HEK293 (cell line): ENCODE data around the gene CLDN6.

Source experiments
- CTCF ChIA-PET: fragments of 350-600 bp; formaldehyde crosslinking; extraction: SDS; loops from one replicate; lab custom pipeline; 2021; ENCODE audit warnings: antibody characterized with exemption; lab: Yijun Ruan, JAX
- POLR2A ChIA-PET: fragments of 300-600 bp; formaldehyde crosslinking; extraction: SDS; loops from one replicate; lab custom pipeline; 2020; ENCODE audit warnings: antibody characterized with exemption, inconsistent platforms; lab: Yijun Ruan, JAX
- H3K27ac ChIP-seq: fragments of 200-500 bp; sonication (Bioruptor generic); 2 replicates; pipeline ENCODE4 v1.5.1; 2014; ENCODE audit warnings: low read depth, low read length, control low read depth, inconsistent platforms; ENCODE audit errors: extremely low read depth
- H3K36me3 ChIP-seq, 2 experiments: fragments of 200-500 bp in 1 of 2; sonication (Bioruptor generic) in 1 of 2; 1 replicate in 1 of 2; 2 replicates in 1 of 2; pipeline ENCODE4 v1.5.1; 2014 to 2017; ENCODE audit warnings: inconsistent platforms in 2 of 2, low read length in 2 of 2; ENCODE audit not compliant: control insufficient read depth in 2 of 2, insufficient read depth in 1 of 2
- H3K4me1 ChIP-seq: fragments of 200-500 bp; sonication (Bioruptor generic); 2 replicates; pipeline ENCODE4 v1.5.1; 2014; ENCODE audit warnings: mild to moderate bottlenecking, low read length, inconsistent platforms; ENCODE audit not compliant: control insufficient read depth, insufficient read depth
- H3K4me3 ChIP-seq: 2 replicates; pipeline ENCODE4 v1.5.1; 2011; ENCODE audit warnings: low read depth, mild to moderate bottlenecking, control low read depth, low read length, moderate library complexity
- H3K9me3 ChIP-seq: fragments of 200-500 bp; sonication (Bioruptor generic); 2 replicates; pipeline ENCODE4 v1.5.1; 2014; ENCODE audit warnings: low read depth, low read length, inconsistent platforms; ENCODE audit not compliant: control insufficient read depth, insufficient read depth
- EGR2 ChIP-seq: fragments of 450-650 bp; formaldehyde crosslinking; IDR thresholded peaks from 2 replicates; pipeline ENCODE4 v1.5.1; 2016; ENCODE audit warnings: low read depth, missing biosample characterization, missing genetic modification characterization
- GLIS2 ChIP-seq: fragments of 450-650 bp; formaldehyde crosslinking; IDR thresholded peaks from 2 replicates; pipeline ENCODE4 v1.5.1; 2016; ENCODE audit warnings: missing biosample characterization, missing genetic modification characterization
- KLF1 ChIP-seq: fragments of 450-650 bp; formaldehyde crosslinking; IDR thresholded peaks from 2 replicates; pipeline ENCODE4 v1.5.1; 2016; ENCODE audit warnings: missing biosample characterization, missing genetic modification characterization
- KLF7 ChIP-seq: fragments of 450-650 bp; formaldehyde crosslinking; IDR thresholded peaks from 2 replicates; pipeline ENCODE4 v1.5.1; 2016; ENCODE audit warnings: missing biosample characterization, missing genetic modification characterization, borderline replicate concordance
- RBAK ChIP-seq: fragments of 450-650 bp; formaldehyde crosslinking; IDR thresholded peaks from 2 replicates; pipeline ENCODE4 v1.5.1; 2016; ENCODE audit warnings: missing biosample characterization, missing genetic modification characterization
- SCRT1 ChIP-seq: fragments of 450-650 bp; formaldehyde crosslinking; IDR thresholded peaks from 2 replicates; pipeline ENCODE4 v1.5.1; 2016; ENCODE audit warnings: missing biosample characterization, missing genetic modification characterization, borderline replicate concordance
- SP2 ChIP-seq: fragments of 450-650 bp; formaldehyde crosslinking; IDR thresholded peaks from 2 replicates; pipeline ENCODE4 v1.5.1; 2016; ENCODE audit warnings: missing biosample characterization, missing genetic modification characterization
- SP3 ChIP-seq: fragments of 450-650 bp; formaldehyde crosslinking; IDR thresholded peaks from 2 replicates; pipeline ENCODE4 v1.5.1; 2016; ENCODE audit warnings: missing biosample characterization, missing genetic modification characterization
- ZBTB20 ChIP-seq: fragments of 450-650 bp; formaldehyde crosslinking; IDR thresholded peaks from 2 replicates; pipeline ENCODE4 v1.5.1; 2016; ENCODE audit warnings: missing biosample characterization, missing genetic modification characterization
- ZBTB8A ChIP-seq: fragments of 450-650 bp; formaldehyde crosslinking; IDR thresholded peaks from 2 replicates; pipeline ENCODE4 v1.5.1; 2016; ENCODE audit warnings: missing biosample characterization, missing genetic modification characterization
- ZFHX2 ChIP-seq: fragments of 450-650 bp; formaldehyde crosslinking; conservative IDR thresholded peaks from 2 replicates; pipeline ENCODE4 v1.5.1; 2016; ENCODE audit warnings: missing biosample characterization, missing genetic modification characterization
- ZFP69B ChIP-seq: fragments of 450-650 bp; formaldehyde crosslinking; IDR thresholded peaks from 2 replicates; pipeline ENCODE4 v1.5.1; 2016; ENCODE audit warnings: missing biosample characterization, missing genetic modification characterization
- ZIC2 ChIP-seq: fragments of 450-650 bp; formaldehyde crosslinking; IDR thresholded peaks from 2 replicates; pipeline ENCODE4 v1.5.1; 2016; ENCODE audit warnings: missing biosample characterization, missing genetic modification characterization
- ZNF112 ChIP-seq: fragments of 450-650 bp; formaldehyde crosslinking; IDR thresholded peaks from 2 replicates; pipeline ENCODE4 v1.5.0; 2017; ENCODE audit warnings: missing biosample characterization, missing genetic modification characterization
- ZNF155 ChIP-seq: fragments of 450-650 bp; formaldehyde crosslinking; IDR thresholded peaks from 2 replicates; pipeline ENCODE4 v1.5.1; 2016; ENCODE audit warnings: missing biosample characterization, missing genetic modification characterization
- ZNF184 ChIP-seq: fragments of 450-650 bp; IDR thresholded peaks from 2 replicates; pipeline ENCODE4 v1.5.1; 2018; ENCODE audit warnings: missing biosample characterization, mild to moderate bottlenecking, missing genetic modification characterization
- ZNF335 ChIP-seq: fragments of 450-650 bp; formaldehyde crosslinking; conservative IDR thresholded peaks from 2 replicates; pipeline ENCODE4 v1.5.1; 2016; ENCODE audit warnings: missing biosample characterization, missing genetic modification characterization
- ZNF658 ChIP-seq: fragments of 450-650 bp; formaldehyde crosslinking; IDR thresholded peaks from 2 replicates; pipeline ENCODE4; 2016; ENCODE audit warnings: missing biosample characterization, missing genetic modification characterization
- ZXDB ChIP-seq: fragments of 450-650 bp; formaldehyde crosslinking; IDR thresholded peaks from 2 replicates; pipeline ENCODE4 v1.5.1; 2016; ENCODE audit warnings: missing biosample characterization, missing genetic modification characterization
- TF ChIP-seq, protein P1 (sequence below): fragments of 450-650 bp; formaldehyde crosslinking; IDR thresholded peaks from 2 replicates; pipeline ENCODE4 v1.5.1; 2016; ENCODE audit warnings: missing biosample characterization, missing genetic modification characterization
- TF ChIP-seq, protein P2 (sequence below): fragments of 450-650 bp; formaldehyde crosslinking; IDR thresholded peaks from 2 replicates; pipeline ENCODE4 v1.5.1; 2016; ENCODE audit warnings: missing biosample characterization, missing genetic modification characterization
- TF ChIP-seq, protein P3 (sequence below): fragments of 450-650 bp; formaldehyde crosslinking; optimal IDR thresholded peaks from 2 replicates; pipeline ENCODE3; 2016; ENCODE audit warnings: missing biosample characterization, mild to moderate bottlenecking, missing genetic modification characterization
- TF ChIP-seq, protein P4 (sequence below): fragments of 450-650 bp; formaldehyde crosslinking; IDR thresholded peaks from 2 replicates; pipeline ENCODE4 v1.5.1; 2016; ENCODE audit warnings: missing biosample characterization, missing genetic modification characterization
- TF ChIP-seq, protein P5 (sequence below): fragments of 450-650 bp; formaldehyde crosslinking; IDR thresholded peaks from 2 replicates; pipeline ENCODE4 v1.5.1; 2016; ENCODE audit warnings: missing biosample characterization, missing genetic modification characterization
- TF ChIP-seq, protein P6 (sequence below): fragments of 450-650 bp; formaldehyde crosslinking; IDR thresholded peaks from 2 replicates; pipeline ENCODE4 v1.5.1; 2017; ENCODE audit warnings: missing biosample characterization, missing genetic modification characterization

Gene CLDN6

DNA sequence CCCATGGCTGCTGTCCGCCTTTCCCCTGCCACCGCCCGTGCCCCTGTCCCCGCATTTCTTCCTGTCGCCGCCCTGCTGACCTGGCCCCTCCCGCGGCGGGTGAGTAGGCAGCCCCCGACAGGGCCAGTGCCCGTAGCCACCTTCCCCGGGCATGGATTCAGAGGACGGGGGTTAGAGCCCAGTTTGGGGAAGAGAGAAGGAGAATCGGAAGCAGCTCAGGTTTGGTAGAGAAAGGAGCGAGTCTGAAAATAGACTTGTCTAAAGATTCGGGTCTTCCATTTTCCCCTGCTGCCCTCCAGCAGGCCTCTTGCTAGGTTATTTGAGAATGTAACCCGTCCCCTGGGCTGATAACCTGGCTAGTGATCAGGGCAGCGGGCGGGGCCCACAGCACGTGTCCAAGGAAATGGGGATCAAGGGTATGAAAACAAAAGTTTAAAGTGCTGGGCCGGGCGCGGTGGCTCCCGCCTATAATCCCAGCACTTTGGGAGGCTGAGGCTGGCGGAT lies 13.2 kb downstream of the CLDN6 start:
- no peak overlapping the region for H3K27ac ChIP-seq
- ChIA-PET POLR2A (interaction anchor here (0.8 to 12.4 kb wide), 4 partner anchors 19 to 124 kb away, joined by 3 to 247 read pairs (median 4); partner anchors contain the start of genes CLDN6, HCFC1R1, PAQR4 and PKMYT1), CTCF (interaction anchor here (0.7 to 9.6 kb wide), 5 partner anchors 16 to 125 kb away, joined by 4 to 149 read pairs (median 4); partner anchors contain the start of genes FLYWCH1 and TNFRSF12A)
- no peaks in the 10 kb centered on the region for H3K36me3 ChIP-seq
- no peaks in the 10 kb centered on the region for H3K4me1 ChIP-seq
- H3K4me3 ChIP-seq: peak overlapping the region; percentile 44
- H3K9me3 ChIP-seq: no peaks in the 10 kb centered on the region
- TF ChIP-seq ZXDB (tag by site-specific recombination) (0 out of 2 replicates have a peak, but pooled peaks have one; percentile 14), KLF7 (tag by site-specific recombination) (peak; percentile 77; the same call in 1 of the 2 replicates), ZNF658 (tag by site-specific recombination) (no peak), ZBTB20 (tag by site-specific recombination) (peak; percentile 51; the same call in 1 of the 2 replicates), ZFP69B (peak; percentile 93), ZNF155 (tag by site-specific recombination) (no peak), RBAK (tag by site-specific recombination) (no peak), ZBTB8A (tag by site-specific recombination) (0 out of 2 replicates have a peak, but pooled peaks have one; percentile 59), SP2 (tag by site-specific recombination) (peak; percentile 38; the same call in 1 of the 2 replicates), ZIC2 (tag by site-specific recombination) (peak; percentile 54), ZNF184 (tag by site-specific recombination) (no peak), ZNF335 (tag by site-specific recombination) (peak; percentile 78), KLF1 (tag by site-specific recombination) (peak; percentile 95), SCRT1 (tag by site-specific recombination) (no peak), EGR2 (tag by site-specific recombination) (no peak), ZNF112 (tag by site-specific recombination) (no peak), GLIS2 (tag by site-specific recombination) (peak; percentile 53), ZFHX2 (tag by site-specific recombination) (peak; percentile 58), SP3 (tag by site-specific recombination) (0 out of 2 replicates have a peak, but pooled peaks have one; percentile 16)
- TF ChIP-seq, protein P1, sequence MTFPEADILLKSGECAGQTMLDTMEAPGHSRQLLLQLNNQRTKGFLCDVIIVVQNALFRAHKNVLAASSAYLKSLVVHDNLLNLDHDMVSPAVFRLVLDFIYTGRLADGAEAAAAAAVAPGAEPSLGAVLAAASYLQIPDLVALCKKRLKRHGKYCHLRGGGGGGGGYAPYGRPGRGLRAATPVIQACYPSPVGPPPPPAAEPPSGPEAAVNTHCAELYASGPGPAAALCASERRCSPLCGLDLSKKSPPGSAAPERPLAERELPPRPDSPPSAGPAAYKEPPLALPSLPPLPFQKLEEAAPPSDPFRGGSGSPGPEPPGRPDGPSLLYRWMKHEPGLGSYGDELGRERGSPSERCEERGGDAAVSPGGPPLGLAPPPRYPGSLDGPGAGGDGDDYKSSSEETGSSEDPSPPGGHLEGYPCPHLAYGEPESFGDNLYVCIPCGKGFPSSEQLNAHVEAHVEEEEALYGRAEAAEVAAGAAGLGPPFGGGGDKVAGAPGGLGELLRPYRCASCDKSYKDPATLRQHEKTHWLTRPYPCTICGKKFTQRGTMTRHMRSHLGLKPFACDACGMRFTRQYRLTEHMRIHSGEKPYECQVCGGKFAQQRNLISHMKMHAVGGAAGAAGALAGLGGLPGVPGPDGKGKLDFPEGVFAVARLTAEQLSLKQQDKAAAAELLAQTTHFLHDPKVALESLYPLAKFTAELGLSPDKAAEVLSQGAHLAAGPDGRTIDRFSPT (tag by site-specific recombination): no peak
- TF ChIP-seq, protein P2, sequence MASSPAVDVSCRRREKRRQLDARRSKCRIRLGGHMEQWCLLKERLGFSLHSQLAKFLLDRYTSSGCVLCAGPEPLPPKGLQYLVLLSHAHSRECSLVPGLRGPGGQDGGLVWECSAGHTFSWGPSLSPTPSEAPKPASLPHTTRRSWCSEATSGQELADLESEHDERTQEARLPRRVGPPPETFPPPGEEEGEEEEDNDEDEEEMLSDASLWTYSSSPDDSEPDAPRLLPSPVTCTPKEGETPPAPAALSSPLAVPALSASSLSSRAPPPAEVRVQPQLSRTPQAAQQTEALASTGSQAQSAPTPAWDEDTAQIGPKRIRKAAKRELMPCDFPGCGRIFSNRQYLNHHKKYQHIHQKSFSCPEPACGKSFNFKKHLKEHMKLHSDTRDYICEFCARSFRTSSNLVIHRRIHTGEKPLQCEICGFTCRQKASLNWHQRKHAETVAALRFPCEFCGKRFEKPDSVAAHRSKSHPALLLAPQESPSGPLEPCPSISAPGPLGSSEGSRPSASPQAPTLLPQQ (tag by site-specific recombination): peak; percentile 95
- TF ChIP-seq, protein P3, sequence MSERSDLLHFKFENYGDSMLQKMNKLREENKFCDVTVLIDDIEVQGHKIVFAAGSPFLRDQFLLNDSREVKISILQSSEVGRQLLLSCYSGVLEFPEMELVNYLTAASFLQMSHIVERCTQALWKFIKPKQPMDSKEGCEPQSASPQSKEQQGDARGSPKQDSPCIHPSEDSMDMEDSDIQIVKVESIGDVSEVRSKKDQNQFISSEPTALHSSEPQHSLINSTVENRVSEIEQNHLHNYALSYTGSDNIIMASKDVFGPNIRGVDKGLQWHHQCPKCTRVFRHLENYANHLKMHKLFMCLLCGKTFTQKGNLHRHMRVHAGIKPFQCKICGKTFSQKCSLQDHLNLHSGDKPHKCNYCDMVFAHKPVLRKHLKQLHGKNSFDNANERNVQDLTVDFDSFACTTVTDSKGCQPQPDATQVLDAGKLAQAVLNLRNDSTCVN (tag by site-specific recombination): peak; percentile 42
- TF ChIP-seq, protein P4, sequence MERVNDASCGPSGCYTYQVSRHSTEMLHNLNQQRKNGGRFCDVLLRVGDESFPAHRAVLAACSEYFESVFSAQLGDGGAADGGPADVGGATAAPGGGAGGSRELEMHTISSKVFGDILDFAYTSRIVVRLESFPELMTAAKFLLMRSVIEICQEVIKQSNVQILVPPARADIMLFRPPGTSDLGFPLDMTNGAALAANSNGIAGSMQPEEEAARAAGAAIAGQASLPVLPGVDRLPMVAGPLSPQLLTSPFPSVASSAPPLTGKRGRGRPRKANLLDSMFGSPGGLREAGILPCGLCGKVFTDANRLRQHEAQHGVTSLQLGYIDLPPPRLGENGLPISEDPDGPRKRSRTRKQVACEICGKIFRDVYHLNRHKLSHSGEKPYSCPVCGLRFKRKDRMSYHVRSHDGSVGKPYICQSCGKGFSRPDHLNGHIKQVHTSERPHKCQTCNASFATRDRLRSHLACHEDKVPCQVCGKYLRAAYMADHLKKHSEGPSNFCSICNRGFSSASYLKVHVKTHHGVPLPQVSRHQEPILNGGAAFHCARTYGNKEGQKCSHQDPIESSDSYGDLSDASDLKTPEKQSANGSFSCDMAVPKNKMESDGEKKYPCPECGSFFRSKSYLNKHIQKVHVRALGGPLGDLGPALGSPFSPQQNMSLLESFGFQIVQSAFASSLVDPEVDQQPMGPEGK (tag by site-specific recombination): peak; percentile 40; the same call in 1 of the 2 replicates
- TF ChIP-seq, protein P5, sequence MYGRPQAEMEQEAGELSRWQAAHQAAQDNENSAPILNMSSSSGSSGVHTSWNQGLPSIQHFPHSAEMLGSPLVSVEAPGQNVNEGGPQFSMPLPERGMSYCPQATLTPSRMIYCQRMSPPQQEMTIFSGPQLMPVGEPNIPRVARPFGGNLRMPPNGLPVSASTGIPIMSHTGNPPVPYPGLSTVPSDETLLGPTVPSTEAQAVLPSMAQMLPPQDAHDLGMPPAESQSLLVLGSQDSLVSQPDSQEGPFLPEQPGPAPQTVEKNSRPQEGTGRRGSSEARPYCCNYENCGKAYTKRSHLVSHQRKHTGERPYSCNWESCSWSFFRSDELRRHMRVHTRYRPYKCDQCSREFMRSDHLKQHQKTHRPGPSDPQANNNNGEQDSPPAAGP (tag by site-specific recombination): peak; percentile 42; the same call in 1 of the 2 replicates
- TF ChIP-seq, protein P6, sequence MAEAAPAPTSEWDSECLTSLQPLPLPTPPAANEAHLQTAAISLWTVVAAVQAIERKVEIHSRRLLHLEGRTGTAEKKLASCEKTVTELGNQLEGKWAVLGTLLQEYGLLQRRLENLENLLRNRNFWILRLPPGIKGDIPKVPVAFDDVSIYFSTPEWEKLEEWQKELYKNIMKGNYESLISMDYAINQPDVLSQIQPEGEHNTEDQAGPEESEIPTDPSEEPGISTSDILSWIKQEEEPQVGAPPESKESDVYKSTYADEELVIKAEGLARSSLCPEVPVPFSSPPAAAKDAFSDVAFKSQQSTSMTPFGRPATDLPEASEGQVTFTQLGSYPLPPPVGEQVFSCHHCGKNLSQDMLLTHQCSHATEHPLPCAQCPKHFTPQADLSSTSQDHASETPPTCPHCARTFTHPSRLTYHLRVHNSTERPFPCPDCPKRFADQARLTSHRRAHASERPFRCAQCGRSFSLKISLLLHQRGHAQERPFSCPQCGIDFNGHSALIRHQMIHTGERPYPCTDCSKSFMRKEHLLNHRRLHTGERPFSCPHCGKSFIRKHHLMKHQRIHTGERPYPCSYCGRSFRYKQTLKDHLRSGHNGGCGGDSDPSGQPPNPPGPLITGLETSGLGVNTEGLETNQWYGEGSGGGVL (tag by site-specific recombination): no peak
